NCI-H2227 (cell line): Measurements from ENCODE around the gene LGALS12.

Experiments
- DNase-seq: peaks from one replicate; lab custom pipeline; 2025; ENCODE audit not compliant: unreplicated experiment; lab: John Stamatoyannopoulos, UW

Gene LGALS12

DNA sequence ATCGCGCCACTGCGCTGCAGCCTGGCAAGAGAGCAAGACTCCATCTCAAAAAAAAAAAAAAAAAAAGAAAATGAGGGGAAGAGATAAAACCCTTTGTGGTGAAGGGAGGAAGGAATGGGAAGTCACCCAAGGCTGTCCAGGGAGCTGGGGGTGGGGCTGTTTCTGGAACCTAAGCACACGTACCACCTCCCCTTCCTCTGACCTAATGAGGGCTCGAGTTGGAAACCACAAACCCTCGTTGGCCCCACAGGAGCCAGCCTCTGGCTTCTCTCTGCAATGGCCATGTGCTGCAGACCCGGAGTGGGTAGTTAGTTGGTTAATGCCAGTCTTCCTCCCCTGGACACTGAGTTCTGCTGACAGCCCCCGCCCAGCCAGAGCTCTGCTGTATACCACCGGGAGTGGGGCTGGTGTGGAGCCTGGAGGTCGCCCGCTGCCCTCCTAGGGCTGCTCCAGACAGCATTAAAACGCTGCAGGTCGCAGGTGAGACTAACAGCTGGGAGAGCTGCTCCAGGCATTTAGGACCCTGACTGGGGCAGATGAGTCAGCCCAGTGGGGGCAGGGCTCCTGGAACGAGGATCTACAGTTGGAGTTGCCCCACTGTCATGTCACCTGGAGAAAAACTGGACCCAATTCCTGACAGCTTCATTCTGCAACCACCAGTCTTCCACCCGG lies at the start of gene LGALS12:
Gene LGALS12 (plus strand): TSS at position 228 of the 672 bp plus-strand sequence. CDS start 375 bp downstream, at position 603.
- no peak for DNase-seq

- no peak for DNase-seq
These were observed 46.3 kb upstream of the LGALS12 start for GRCh38 chr11:63459586-63459985.

GRCh38 chr11:63462137-63462536 lies 43.7 kb upstream of the LGALS12 start:
- DNase-seq = no peak

- no peak for DNase-seq
These were observed 35.6 kb upstream of the LGALS12 start for GRCh38 chr11:63470311-63470710.

- no peak for DNase-seq
These were observed 33.5 kb upstream of the LGALS12 start for GRCh38 chr11:63472372-63472771.

GRCh38 chr11:63476618-63477017 lies 29.3 kb upstream of the LGALS12 start:
- DNase-seq = no peak

- peak; percentile 77 for DNase-seq
These were observed 27.0 kb upstream of the LGALS12 start for GRCh38 chr11:63478896-63479295.

DNA sequence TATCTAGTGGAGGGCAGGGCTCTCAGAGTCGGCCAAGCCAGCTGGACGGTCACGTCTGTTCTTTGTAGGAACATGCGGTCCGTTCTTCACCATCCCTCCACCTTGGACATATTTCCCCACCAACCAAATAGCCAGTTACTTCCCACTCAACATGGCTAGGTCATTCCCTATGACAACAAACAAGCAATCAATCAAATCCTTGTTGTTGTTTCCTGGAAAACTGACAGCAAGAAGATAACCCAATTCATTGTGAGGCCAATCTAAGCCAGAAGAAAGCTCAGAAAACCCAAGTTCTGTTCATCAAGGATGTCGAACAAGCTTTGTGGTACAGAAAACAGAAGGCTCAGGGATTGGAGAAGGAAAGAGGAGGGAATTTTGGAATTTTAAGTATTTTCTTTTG lies 25.8 kb upstream of the LGALS12 start:
- DNase-seq = no peak

DNA sequence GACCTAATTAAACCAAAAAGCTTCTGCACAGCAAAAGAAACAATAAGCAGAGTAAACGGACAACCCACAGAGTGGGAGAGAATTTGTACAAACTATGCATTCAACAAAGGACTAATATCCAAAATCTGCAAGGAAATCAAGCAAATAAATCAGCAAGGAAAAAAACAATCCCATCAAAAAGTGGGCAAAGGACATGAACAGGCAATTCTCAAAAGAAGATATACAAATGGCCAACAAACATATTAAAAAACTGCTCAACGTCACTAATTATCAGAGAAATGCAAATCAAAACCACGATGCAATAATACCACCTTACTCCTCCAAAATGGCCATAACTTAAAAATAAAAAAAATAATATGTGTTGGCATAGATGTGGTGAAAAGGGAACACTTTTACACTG lies 20.1 kb upstream of the LGALS12 start:
- DNase-seq = no peak

- no peak for DNase-seq
These were observed 17.1 kb upstream of the LGALS12 start for GRCh38 chr11:63488789-63489188.

DNA sequence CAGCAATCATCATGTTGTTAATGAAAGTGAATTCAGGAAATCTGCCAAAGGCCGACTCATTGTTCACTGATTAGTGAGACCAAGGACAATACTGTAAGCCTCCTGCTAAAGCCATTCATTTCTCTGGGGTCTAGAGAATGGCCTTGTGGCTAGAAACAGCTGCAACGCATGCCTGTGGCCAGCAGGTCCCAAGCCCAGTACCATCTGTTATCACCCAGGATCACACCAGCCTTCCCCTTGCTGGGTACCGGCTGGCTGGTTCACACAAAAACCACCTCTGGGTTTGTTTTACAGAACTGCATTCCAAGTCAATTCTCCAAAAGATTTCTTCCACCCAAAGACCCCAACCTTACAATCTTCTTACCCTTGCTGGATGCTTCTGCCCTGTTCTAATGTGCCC lies 16.0 kb upstream of the LGALS12 start:
- no peak for DNase-seq

DNA sequence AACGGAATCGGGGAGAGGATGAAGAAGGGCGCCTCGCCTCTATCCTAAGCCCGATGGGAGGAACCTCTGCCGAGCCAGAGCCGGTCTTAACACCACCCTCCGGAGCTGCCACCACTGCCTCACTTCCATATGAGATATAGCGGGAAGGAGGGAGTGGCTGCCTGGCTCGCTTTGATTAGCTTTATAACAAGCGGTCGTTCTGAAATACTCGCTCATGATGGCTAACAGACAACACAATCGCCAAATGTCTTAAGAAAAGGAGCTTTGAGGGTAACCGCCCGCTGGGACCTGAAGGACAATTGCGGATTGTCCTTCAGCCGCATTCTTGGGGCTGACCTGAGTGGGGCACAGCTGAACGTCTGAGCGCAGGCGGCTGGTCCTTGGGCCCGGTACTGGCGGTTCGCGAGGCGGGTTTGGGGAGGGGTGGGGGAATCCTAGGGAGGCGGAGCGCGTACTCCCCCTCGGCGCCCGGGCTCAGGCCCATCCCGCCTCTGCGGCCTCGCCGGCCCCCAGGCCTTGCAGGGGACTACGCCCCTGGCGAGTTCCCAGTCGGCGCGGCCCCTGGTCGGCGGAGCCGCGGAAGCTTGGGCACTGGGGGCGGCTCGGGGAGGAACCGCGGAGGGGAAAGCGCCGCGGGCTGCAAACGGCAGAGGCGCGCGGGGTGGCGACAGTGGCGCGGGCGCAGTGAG lies 15.2 kb upstream of the LGALS12 start, which contains the start of gene PLAAT5:
Gene PLAAT5 (minus strand): TSS at position 617 of the 689 bp plus-strand sequence. CDS start 133 bp downstream, at position 484.
- peak; percentile 49 for DNase-seq

GRCh38 chr11:63491240-63491587 lies 14.7 kb upstream of the LGALS12 start:
- no peak for DNase-seq

DNA sequence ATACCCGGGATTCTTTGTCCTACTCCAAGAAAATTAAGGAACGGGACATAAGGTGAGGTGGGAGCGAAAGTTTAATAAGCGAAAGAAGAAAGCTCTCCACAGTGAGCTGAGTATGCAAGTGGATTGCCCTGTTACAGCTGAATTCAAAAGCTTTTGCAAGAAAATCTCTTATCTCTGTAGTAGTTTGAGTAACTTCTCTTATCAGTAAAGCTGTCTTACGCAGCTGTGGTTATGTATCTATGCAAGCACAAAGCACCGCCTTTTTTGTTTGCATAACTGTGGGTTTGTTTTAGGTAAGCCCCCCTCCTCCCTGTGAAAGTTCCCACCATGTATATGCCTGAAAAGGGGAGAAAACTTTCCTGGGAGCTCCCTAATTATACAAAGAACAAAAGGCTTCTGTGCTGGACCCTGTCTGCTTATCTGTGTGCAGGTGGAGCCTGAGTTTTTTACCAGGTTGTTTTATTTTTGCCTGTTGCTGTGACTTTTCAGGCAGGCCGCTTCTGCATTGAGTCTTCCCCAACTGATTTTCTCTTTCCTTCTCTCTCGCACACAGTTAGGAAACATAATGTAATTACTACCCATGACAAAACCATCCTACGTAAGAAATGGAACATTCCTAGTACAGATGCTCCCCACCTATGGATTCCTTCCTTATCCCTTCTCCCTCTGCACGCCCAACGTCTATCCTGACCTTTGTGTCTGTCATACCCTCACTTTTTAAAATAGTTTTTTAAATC lies 14.1 kb upstream of the LGALS12 start:
- no peak for DNase-seq

- no peak for DNase-seq
These were observed 13.4 kb upstream of the LGALS12 start for GRCh38 chr11:63492441-63492840.

DNA sequence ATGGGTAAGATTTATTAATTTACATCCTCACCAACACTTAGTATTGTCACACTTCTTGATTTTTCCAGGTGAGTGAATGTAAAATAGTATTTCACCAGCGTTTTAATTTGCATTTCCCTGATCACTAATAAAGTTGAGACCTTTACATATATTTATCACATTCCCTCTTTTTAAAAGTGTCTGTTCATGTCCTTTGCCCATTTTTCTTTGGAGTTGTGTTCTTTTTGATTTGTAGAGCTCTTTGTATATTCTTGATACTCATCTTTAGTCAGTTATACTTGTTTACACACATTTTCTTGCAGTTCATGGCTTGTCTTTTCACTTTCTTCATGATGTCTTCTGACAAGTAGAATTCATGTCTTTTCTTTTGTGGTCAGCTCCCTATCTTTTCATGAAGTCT lies 12.8 kb upstream of the LGALS12 start:
- no peak for DNase-seq

- no peak for DNase-seq
These were observed 10.9 kb upstream of the LGALS12 start for GRCh38 chr11:63494975-63495374.

- DNase-seq = no peak
These were observed 6.0 kb upstream of the LGALS12 start for GRCh38 chr11:63499874-63500273.

DNA sequence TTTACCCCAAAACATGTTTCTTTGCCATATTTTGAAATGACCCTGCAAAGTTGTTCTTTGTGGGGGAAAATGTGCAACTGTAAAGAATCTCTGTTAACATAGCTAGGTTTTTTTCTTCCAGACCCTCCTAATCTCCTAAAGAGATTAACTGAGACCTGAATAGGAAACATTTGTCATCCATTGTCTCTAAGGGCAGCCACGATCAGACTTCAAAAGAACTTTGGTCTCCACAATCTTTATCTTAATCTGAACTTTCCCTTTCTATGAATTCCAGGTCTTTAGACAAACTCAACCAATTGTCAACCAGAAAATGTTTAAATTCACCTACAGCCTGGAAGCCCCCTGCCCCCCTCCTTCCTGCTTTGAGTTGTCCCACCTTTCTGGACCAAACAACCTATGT lies 4.6 kb upstream of the LGALS12 start:
- no peak for DNase-seq

- DNase-seq = no peak
These were observed 3.5 kb upstream of the LGALS12 start for GRCh38 chr11:63502252-63502820.

DNA sequence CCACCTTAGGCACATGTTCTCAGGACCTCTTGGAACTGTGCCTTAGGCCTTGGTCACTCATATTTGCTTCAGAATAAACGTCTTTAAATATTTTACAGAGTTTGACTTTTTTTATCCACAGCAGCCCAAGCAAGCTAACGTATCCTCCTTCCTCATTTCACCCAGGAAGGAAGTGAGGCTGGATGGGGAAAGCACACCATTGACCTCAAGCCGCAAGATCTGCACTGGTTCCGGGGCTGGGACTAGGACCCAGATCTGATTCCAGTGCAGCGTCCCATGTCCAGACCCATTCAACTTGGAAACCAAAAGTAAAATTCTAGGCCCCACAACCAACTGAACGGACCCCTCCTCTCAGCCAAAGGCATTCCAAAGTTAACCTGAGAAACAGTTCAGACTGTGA lies 2.4 kb upstream of the LGALS12 start:
- DNase-seq = no peak

- no peak for DNase-seq
These were observed 1.8 kb upstream of the LGALS12 start for GRCh38 chr11:63504054-63504453.
